SK-N-SH treated with all-trans-retinoic acid at 6 μM for 48 hours (cell line): Measurements from ENCODE around the gene SPATA6L.
A peak's percentile ranks its signal among the peaks of the same experiment; 100 is the strongest.

Experiments used
- ATAC-seq: fragments of 200-7000 bp; cut with Tn5 transposase; 3 replicates; pipeline ENCODE4 v1.9.1; 2020; ENCODE audit warnings: mild to moderate bottlenecking, moderate library complexity
- ARNTL ChIP-seq: fragments of 450-650 bp; formaldehyde crosslinking; IDR thresholded peaks from 2 replicates; pipeline ENCODE4 v1.5.0; 2020; ENCODE audit warnings: low read depth, mild to moderate bottlenecking, moderate library complexity, borderline replicate concordance
- BACH2 ChIP-seq: fragments of 250-450 bp; sonication (Bioruptor Pico); IDR thresholded peaks from 2 replicates; pipeline ENCODE4 v1.9.0; 2021; ENCODE audit warnings: mild to moderate bottlenecking, borderline replicate concordance
- CSDC2 ChIP-seq: fragments of 250-450 bp; sonication (Bioruptor Pico); IDR thresholded peaks from 2 replicates; pipeline ENCODE4 v1.5.0; 2020; ENCODE audit warnings: mild to moderate bottlenecking, moderate library complexity
- ESRRG ChIP-seq: fragments of 250-450 bp; sonication (Bioruptor Pico); IDR thresholded peaks from 2 replicates; pipeline ENCODE4 v1.6.1; 2021; ENCODE audit warnings: mild to moderate bottlenecking
- GLIS3 ChIP-seq: fragments of 250-450 bp; sonication (Bioruptor Pico); IDR thresholded peaks from 2 replicates; pipeline ENCODE4 v1.5.0; 2020; ENCODE audit warnings: mild to moderate bottlenecking, moderate library complexity
- ISL1 ChIP-seq: fragments of 250-450 bp; sonication (Bioruptor Pico); IDR thresholded peaks from 2 replicates; pipeline ENCODE4 v2.1.2; 2022; ENCODE audit warnings: mild to moderate bottlenecking, moderate library complexity
- OSR1 ChIP-seq: fragments of 250-450 bp; sonication (Bioruptor Pico); IDR thresholded peaks from 2 replicates; pipeline ENCODE4 v1.8.0; 2022; ENCODE audit warnings: moderate library complexity, mild to moderate bottlenecking, inconsistent platforms
- PPARA ChIP-seq: fragments of 250-450 bp; sonication (Bioruptor Pico); IDR thresholded peaks from 2 replicates; pipeline ENCODE4 v1.5.0; 2020; ENCODE audit warnings: mild to moderate bottlenecking, borderline replicate concordance
- RARB ChIP-seq: fragments of 250-450 bp; sonication (Bioruptor Pico); IDR thresholded peaks from 2 replicates; pipeline ENCODE4 v1.8.0; 2021; ENCODE audit warnings: mild to moderate bottlenecking, moderate library complexity
- SNAI2 ChIP-seq: fragments of 250-450 bp; sonication (Bioruptor Pico); IDR thresholded peaks from 2 replicates; pipeline ENCODE4 v1.5.0; 2020; ENCODE audit warnings: mild to moderate bottlenecking, moderate library complexity
- TCF4 ChIP-seq: fragments of 250-450 bp; sonication (Bioruptor Pico); IDR thresholded peaks from 2 replicates; pipeline ENCODE4 v1.8.0; 2021; ENCODE audit warnings: mild to moderate bottlenecking, moderate library complexity, borderline replicate concordance
- TOX ChIP-seq: fragments of 250-450 bp; sonication (Bioruptor Pico); IDR thresholded peaks from 2 replicates; pipeline ENCODE4 v1.8.0; 2021; ENCODE audit warnings: mild to moderate bottlenecking, moderate library complexity, borderline replicate concordance
- ZFP3 ChIP-seq: fragments of 250-450 bp; sonication (Bioruptor Pico); IDR thresholded peaks from 2 replicates; pipeline ENCODE4 v1.5.0; 2020; ENCODE audit warnings: mild to moderate bottlenecking, moderate library complexity
- ZFP30 ChIP-seq: fragments of 450-650 bp; formaldehyde crosslinking; IDR thresholded peaks from 2 replicates; pipeline ENCODE4 v1.5.0; 2022; ENCODE audit warnings: mild to moderate bottlenecking, moderate library complexity
- ZNF565 ChIP-seq: fragments of 450-650 bp; formaldehyde crosslinking; conservative IDR thresholded peaks from 2 replicates; pipeline ENCODE4 v1.5.0; 2020; ENCODE audit warnings: low read depth, mild to moderate bottlenecking, moderate library complexity
- ZNF70 ChIP-seq: fragments of 450-650 bp; formaldehyde crosslinking; IDR thresholded peaks from 2 replicates; pipeline ENCODE4 v1.5.0; 2020; ENCODE audit warnings: mild to moderate bottlenecking, moderate library complexity
- ZNF8 ChIP-seq: fragments of 450-650 bp; formaldehyde crosslinking; IDR thresholded peaks from 2 replicates; pipeline ENCODE4 v1.5.0; 2020; ENCODE audit warnings: mild to moderate bottlenecking, moderate library complexity
- TF ChIP-seq, protein P1 (sequence below): fragments of 250-450 bp; sonication (Bioruptor Pico); IDR thresholded peaks from 2 replicates; pipeline ENCODE4 v1.8.0; 2021; ENCODE audit warnings: low read depth, mild to moderate bottlenecking, moderate library complexity, borderline replicate concordance
- TF ChIP-seq, protein P2 (sequence below): fragments of 250-450 bp; sonication (Bioruptor Pico); IDR thresholded peaks from 2 replicates; pipeline ENCODE4 v1.5.1; 2020; ENCODE audit warnings: low read depth, mild to moderate bottlenecking, moderate library complexity
- TF ChIP-seq, protein P3 (sequence below): fragments of 250-450 bp; sonication (Bioruptor Pico); IDR thresholded peaks from 2 replicates; pipeline ENCODE4 v1.5.1; 2021; ENCODE audit warnings: mild to moderate bottlenecking, moderate library complexity
- TF ChIP-seq, protein P4 (sequence below): fragments of 250-450 bp; sonication (Bioruptor Pico); IDR thresholded peaks from 2 replicates; pipeline ENCODE4 v1.5.0; 2020; ENCODE audit warnings: mild to moderate bottlenecking, moderate library complexity

Gene SPATA6L

DNA sequence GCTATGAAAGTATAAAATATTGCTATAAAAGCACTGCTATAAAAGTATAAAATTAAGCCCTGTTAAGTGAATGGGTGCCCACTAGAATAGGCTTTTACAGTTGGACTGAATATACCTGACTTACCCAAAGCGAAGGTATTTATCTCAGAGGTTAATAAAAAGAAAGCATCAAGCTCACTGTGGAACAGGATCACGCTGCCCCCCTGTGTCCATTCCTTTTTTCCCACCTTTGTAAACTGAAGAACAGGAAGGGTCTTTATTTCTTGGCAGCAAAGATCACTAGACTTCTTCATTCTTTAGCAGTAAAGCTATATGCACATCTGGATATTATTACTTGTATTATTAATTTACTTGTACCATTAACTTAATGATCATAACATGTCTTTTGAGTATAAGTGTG is 26.3 kb downstream of the SPATA6L start:
- peak; percentile 54; the same call in 1 of the 3 replicates for ATAC-seq
- TF ChIP-seq OSR1 (CRISPR knock-in tag) (no peak), ISL1 (CRISPR knock-in tag) (no peak), TCF4 (no peak), ESRRG (CRISPR knock-in tag) (no peak), BACH2 (CRISPR knock-in tag) (no peak), TOX (CRISPR knock-in tag) (no peak), SNAI2 (CRISPR knock-in tag) (no peak), RARB (CRISPR knock-in tag) (no peak), ZFP30 (no peak), ZFP3 (CRISPR knock-in tag) (no peak), PPARA (CRISPR knock-in tag) (no peak), ZNF70 (CRISPR knock-in tag) (no peak), ZNF8 (CRISPR knock-in tag) (no peak), ARNTL (no peak)
- TF ChIP-seq, protein P1, sequence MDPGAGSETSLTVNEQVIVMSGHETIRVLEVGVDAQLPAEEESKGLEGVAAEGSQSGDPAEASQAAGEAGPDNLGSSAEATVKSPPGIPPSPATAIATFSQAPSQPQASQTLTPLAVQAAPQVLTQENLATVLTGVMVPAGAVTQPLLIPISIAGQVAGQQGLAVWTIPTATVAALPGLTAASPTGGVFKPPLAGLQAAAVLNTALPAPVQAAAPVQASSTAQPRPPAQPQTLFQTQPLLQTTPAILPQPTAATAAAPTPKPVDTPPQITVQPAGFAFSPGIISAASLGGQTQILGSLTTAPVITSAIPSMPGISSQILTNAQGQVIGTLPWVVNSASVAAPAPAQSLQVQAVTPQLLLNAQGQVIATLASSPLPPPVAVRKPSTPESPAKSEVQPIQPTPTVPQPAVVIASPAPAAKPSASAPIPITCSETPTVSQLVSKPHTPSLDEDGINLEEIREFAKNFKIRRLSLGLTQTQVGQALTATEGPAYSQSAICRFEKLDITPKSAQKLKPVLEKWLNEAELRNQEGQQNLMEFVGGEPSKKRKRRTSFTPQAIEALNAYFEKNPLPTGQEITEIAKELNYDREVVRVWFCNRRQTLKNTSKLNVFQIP (CRISPR knock-in tag) = no peak
- TF ChIP-seq, protein P2, sequence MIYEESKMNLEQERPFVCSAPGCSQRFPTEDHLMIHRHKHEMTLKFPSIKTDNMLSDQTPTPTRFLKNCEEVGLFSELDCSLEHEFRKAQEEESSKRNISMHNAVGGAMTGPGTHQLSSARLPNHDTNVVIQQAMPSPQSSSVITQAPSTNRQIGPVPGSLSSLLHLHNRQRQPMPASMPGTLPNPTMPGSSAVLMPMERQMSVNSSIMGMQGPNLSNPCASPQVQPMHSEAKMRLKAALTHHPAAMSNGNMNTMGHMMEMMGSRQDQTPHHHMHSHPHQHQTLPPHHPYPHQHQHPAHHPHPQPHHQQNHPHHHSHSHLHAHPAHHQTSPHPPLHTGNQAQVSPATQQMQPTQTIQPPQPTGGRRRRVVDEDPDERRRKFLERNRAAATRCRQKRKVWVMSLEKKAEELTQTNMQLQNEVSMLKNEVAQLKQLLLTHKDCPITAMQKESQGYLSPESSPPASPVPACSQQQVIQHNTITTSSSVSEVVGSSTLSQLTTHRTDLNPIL = no peak
- TF ChIP-seq, protein P3, sequence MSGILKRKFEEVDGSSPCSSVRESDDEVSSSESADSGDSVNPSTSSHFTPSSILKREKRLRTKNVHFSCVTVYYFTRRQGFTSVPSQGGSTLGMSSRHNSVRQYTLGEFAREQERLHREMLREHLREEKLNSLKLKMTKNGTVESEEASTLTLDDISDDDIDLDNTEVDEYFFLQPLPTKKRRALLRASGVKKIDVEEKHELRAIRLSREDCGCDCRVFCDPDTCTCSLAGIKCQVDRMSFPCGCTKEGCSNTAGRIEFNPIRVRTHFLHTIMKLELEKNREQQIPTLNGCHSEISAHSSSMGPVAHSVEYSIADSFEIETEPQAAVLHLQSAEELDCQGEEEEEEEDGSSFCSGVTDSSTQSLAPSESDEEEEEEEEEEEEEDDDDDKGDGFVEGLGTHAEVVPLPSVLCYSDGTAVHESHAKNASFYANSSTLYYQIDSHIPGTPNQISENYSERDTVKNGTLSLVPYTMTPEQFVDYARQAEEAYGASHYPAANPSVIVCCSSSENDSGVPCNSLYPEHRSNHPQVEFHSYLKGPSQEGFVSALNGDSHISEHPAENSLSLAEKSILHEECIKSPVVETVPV (CRISPR knock-in tag) = no peak
- TF ChIP-seq, protein P4, sequence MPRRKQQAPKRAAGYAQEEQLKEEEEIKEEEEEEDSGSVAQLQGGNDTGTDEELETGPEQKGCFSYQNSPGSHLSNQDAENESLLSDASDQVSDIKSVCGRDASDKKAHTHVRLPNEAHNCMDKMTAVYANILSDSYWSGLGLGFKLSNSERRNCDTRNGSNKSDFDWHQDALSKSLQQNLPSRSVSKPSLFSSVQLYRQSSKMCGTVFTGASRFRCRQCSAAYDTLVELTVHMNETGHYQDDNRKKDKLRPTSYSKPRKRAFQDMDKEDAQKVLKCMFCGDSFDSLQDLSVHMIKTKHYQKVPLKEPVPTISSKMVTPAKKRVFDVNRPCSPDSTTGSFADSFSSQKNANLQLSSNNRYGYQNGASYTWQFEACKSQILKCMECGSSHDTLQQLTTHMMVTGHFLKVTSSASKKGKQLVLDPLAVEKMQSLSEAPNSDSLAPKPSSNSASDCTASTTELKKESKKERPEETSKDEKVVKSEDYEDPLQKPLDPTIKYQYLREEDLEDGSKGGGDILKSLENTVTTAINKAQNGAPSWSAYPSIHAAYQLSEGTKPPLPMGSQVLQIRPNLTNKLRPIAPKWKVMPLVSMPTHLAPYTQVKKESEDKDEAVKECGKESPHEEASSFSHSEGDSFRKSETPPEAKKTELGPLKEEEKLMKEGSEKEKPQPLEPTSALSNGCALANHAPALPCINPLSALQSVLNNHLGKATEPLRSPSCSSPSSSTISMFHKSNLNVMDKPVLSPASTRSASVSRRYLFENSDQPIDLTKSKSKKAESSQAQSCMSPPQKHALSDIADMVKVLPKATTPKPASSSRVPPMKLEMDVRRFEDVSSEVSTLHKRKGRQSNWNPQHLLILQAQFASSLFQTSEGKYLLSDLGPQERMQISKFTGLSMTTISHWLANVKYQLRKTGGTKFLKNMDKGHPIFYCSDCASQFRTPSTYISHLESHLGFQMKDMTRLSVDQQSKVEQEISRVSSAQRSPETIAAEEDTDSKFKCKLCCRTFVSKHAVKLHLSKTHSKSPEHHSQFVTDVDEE (CRISPR knock-in tag) = no peak

DNA sequence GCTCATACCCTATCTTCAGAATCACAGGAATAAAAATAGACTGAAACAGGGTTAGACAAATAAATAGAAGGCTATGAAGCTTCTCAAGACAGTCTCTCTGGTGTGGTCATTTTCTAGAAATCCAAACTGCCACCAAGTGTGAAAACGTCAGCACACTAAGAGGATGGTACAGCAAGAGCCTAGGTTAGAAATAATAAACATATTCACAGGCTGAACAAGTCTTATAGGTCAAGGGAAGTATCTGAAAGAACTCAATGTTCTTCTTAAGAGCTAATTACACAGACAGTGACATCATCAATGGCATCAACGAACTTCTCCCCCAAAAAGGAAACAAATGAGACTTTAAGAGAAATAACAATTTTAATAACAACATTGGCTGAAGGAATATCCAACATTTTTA is 26.9 kb downstream of the SPATA6L start:
- no peak for ATAC-seq
- TF ChIP-seq TCF4 (no peak), ZFP30 (no peak)
- TF ChIP-seq, protein P3 (CRISPR knock-in tag) = no peak

DNA sequence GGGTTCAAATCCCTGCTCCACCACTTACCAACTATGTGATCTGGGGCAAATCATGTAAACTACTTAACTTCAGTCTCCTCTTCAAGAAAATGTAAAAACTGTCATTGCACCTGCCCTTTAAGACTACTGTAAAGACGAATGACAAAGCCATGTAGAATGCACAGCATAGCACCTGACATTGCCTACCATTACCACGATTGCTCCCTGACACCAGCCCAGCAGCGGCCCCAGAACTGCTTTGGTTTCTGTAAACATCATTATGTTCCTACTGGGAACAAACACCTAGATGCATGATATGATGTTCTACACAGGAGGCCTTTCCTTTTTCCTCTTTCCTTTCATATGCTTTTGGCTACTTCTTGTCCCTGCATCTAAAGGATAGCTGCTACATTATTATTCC is 27.3 kb downstream of the SPATA6L start:
- no peak for ATAC-seq
- TF ChIP-seq, protein P1 (CRISPR knock-in tag) = no peak
- TF ChIP-seq RARB (CRISPR knock-in tag) (no peak), ZFP30 (no peak), ZNF565 (no peak), ZFP3 (CRISPR knock-in tag) (no peak), TCF4 (no peak), GLIS3 (CRISPR knock-in tag) (no peak), CSDC2 (no peak), PPARA (CRISPR knock-in tag) (no peak)
- TF ChIP-seq, protein P2 = no peak
